HG02678 (cell line): ENCODE data around the gene SNX14.

Source experiments
- ATAC-seq: cut with Tn5 transposase; IDR thresholded peaks from one replicate; pipeline ENCODE4 v1.9.1; 2021; ENCODE audit warnings: mild to moderate bottlenecking, moderate library complexity; ENCODE audit not compliant: unreplicated experiment

Gene SNX14

DNA sequence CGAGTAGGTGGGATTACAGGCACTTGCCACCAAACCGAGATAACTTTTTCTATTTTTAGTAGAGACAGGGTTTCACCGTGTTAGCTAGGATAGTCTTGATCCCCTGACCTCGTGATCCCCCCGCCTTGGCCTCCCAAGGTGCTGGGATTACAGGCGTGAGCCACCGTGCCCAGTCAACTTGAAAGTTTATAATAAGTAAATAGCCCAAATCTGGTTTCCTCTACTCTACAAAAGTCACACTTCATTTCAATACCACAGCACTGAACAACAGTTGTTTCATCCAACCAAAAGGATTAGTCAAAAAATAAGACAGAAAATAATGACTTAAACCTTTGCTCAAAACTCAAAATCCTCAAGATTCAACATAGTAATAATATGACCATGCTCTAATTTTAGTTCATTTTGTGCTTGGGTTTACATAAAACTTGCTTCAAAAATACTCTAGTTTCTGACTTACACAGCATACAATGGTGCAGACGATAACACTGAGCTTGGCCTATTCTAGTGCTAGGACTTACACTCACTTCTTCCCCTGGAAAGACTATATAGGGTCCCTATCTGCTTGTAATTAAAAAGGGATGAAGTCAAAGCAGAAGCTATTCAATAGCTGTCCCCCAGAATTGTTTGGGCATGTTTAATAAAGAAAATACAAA lies 87.1 kb downstream of the SNX14 start:
- ATAC-seq = no peak

DNA sequence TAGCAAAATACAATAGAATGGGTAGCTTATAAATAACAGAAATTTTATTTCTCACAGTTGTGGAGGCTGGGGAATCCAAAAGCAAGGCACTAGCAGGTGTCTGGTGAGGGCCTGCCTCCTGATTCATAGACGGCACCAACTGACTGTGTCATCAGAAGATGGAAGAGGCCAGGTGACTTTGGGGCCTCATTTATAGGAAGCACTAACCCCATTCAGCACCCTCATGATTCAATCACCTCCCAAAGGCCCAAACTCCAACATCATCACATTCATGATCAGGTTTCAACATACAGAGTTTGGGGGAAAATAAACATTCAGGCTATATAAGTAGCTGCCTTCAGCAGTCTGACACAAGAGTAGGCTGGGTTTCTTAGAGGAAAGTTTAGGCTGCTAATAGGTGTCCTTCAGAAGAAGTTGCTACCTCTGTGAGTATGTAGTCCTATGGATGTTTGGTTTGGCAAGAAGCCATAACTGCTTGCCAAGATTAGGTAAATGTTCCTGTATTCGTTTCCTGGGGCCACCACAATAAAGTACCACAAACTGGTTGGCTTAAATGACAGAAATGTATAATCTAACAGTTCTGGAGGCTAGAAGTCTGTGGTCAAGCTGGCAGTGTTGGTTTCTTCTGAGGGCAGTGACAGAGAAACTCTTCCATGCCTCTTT lies 94.9 kb downstream of the SNX14 start:
- ATAC-seq = no peak

DNA sequence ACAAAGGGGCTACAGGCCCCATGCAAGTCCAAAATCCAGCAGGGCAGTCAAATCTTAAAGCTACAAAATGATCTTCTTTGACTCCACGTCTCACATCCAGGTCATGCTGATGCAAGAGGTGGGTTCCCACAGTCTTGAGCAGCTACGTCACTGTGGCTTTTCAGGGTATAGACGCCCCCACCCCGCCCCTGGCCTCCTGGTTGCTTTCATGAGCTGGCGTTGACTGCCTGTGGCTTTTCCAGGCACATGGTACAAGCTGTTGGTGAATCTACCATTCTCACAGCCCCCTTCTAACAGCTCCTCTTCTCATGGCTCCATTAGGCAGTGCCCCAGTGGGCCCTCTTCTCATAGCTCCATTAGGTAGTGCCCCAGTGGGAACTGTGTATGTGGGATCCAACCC lies 96.8 kb downstream of the SNX14 start:
- ATAC-seq = no peak

DNA sequence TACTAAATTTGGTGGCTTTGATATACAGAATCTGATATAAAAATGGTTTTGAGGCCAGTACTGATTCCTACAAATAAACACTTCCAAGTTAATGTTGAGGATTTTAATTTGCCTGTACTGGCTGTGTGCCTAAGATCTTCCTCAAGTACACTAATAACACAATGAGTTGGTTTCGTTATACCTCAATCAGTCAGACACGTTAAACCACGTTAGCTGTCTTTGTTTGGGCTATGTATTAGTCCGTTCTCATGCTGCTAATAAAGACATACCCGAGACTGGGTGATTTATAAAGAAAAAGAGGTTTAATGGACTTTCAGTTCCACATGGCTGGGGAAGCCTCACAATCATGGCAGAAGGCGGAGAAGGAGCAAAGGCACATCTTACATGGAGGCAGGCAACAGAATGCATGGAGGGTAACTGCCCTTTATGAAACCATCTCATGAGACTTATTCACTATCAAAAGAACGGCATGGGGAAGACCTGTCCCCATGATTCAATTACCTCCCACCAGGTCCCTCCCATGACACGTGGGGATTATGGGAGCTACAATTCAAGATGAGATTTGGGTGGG lies 97.6 kb downstream of the SNX14 start:
- ATAC-seq = no peak

DNA sequence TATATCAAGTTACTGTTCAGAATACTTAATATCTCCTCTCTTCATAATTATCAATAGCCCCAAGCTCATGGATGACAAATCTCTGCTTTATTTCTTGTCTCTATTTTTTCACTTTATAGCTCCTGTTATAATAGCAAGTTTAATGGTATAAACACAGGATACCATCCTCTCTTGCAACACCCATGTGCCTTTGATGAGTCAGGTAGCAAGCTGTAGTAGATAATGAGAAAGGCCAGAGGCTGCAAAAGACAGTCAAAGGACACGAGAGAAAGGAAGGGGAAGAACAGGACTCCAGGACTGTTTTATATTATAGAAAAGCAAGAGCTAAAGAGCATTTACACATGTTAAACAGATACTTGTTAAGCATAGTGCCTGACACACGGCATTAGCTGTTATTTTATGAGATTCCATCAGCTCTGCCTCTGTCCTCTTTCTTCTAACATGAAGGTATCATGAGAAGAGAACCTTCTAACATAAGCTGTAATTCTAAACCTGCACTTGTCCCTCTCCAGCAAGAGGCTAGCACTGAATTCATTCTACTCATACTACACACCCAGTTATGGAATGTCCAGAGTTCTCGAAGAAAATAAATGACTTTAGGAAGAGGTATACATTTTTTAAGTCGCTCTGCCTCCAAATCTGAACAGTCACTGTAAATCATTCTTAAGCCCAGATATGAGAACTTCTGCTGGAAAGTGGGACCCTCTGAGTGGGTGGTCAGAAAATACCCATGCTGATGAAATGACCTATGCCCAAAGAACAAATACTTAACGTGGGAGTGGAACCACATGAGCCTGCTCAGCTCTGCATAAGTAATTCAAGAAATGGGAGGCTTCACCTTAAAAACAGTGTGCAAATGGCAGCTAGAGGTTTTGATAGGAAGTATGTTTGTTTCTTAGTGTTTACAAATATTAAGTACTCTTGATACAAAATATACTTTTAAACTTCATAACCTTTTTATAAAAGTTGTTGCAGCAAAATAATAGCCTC lies 98.8 kb downstream of the SNX14 start:
- ATAC-seq = no peak

DNA sequence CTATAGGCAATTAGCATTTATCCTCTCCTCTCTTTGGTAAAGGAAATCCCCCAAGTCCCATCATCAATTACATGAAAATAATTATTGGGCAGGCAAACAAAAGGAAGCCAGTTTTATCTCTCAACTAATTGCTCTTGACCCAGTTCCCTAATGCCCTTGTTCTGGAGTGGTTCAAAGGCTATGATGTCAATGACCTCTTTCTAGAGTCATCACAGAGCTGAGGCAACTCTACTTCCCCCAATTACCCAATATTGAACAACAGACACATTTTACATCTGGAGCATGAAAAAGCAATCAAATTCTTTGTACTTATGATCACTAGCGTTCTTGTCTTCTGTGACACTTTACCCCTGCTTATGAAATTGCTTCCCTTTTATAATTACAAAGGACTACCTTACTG lies 100.3 kb downstream of the SNX14 start:
- no peak for ATAC-seq

DNA sequence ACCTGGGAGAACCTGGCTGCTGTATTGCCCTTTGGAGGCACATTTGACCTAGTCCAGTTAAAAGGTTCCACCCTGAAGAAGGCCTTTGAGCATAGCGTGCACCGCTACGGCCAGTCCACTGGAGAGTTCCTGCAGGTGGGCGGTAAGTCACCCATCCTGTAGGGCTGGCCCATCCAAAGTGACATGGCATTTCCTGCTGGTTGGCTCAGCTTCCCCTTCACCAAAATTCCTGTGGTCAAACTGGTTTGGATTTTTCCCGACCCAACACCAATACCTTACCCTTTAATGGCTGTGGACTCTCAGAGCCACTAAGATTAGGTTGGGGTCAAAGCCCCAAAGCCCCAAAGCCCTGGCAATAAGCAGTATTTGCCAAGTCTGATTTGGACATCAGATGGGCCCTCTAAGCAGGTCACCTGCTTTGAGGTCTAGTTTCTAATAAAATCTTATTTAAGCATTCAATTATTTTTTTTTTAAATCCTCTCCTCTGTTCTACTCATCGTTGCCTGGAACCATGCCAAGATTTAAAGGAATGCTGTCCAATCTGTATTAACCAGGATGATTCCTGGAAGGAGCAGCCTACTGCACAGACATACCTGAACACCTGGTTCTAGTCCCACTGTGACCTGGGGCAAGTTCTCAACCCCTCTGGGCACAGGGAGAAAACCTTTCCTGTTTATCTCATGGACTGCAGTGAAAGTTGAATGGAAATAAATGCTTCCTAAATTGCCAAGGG lies 103.0 kb downstream of the SNX14 start:
- no peak for ATAC-seq

DNA sequence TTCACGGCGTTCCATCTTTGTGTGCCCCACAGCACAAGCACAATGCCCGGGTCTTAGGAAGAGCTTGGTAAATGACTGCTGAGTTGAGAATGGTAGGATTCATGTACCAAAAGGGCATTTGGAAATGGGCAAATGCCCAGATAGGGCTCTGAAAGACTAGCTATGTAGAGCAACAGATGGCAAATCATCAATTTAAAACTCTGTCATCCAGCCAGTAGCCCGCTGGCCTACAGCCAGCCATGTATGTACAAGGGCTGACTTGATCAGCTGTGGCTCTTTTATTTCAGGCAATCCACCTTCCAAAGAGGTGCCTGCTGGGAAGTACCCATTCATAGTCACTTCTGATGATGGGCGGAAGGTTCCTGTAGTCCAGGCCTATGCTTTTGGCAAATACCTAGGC lies 108.7 kb downstream of the SNX14 start:
- ATAC-seq = no peak

DNA sequence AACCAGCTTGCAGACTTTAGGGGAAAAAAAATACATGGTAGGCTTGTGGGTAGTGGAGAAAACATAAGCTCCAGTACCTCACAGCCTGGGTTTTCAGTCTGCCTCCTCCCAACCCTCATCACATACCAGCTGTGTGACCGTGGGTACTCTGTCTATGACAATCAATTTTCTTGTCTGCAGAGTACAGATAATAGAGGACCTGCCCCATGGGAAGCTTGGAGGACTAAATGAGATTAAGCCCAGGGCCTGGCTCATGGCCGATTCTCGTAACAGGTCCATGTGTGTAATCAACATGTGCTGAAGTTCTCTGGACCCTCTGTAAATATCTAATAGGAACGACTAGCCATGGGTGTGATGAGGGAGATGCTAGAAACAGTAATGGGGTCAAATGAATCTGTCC lies 109.8 kb downstream of the SNX14 start:
- no peak for ATAC-seq

DNA sequence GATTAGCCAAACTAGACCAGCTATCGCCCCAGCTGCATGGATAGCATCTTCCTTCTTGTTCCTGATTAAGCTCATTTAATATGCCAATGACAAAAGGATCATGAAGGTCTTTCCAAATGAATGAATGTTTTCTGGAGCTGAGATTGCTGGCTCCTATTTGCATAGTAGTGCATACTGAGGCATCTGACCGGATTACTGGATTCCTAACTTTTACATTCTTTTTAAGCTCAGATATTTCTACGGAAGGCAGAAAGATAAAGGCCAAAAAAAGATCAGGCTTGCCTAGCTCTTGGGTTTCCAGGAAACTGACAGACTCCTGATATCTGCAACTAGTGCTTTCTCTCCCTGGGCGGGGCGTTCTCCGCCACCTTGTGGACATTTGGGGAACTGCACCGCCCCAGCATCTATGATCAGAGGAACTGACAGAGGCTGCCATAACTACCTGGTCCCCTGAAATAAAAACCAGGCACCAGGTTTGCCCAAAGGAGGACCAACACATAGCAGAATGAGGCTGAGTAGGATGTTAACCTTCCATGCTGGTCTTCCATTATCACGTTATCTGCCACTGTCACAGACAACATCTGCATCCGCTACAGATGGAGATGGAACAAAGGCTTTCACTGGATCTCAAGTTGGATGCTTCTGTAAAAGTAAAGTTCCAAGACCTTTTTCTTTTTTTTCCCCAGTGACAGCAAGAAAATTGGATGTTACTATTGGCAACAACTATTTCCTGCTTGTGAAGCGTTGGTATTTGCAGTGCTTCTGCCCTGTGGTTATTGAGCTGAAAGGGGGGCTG lies 110.6 kb downstream of the SNX14 start:
- peak; percentile 90 for ATAC-seq

DNA sequence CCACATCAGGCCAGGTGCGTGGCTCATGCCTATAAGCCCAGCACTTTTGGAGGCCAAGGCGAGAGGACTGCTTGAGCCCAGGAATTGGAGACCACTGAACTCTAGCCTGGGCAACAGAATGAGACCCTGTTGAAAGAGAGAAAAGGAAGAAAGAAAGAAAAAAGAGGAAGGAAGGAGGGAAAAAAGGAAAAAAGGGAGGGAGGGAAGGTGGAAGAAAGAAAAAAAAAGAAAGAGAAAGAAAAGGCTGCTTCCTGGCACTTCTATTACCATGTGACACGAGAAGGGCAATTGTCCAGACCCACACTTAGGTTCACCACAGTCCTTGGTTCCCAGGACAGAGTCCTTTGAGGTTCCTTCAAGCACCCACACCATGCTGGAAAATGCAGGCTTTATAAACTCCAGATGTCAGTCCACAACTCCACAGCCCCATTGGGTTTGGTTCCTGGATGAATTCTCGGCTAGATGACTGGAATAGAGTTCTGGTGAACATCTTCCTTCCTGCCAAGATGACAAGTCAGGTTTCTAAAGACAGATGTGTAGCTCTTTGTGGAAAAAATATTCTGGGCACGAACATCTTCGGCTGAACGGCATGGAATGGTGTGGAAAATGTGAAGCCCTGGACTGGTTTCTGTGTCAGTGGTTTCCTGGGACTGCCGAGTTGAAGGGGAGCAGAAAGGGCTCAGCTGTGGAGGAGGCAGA lies 111.3 kb downstream of the SNX14 start:
- ATAC-seq = peak; percentile 9

DNA sequence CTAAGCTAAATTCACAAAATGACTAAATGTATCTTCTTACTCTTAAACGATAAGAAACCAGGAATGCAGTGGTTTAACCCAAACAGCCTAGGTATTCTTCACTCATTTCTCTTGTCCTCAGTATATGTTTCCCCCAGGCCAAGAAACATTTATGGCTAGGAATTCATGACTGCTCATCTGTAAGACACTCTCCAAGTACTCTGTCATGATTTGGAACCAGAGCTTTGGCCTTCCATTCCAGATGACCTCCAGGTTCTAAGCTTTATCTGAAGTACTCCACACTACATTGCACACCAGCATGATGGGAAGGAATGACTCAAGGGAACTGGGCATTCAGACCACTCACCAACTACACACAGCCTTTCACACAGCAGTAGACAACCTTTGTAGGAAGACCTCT lies 114.5 kb downstream of the SNX14 start:
- no peak for ATAC-seq

DNA sequence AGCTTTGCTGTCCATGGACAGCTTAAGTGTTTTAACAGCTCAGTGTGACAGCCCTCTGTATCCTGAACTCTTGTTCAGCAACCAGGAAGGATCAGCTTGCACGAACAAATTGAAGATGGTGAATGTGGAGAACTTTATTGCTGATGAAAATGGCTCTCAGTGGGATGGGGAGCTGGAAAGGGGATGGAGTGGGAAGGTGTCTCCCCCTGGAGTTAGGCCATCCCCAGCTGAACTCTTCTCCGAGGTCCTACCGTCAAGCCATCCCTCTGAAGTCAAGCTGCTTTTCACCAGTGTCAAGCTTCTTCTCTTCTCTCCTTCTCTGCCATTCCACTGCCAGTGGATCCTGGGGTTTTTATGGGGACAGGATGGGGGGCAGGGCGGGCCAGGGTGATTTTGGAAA lies 117.1 kb downstream of the SNX14 start:
- no peak for ATAC-seq

DNA sequence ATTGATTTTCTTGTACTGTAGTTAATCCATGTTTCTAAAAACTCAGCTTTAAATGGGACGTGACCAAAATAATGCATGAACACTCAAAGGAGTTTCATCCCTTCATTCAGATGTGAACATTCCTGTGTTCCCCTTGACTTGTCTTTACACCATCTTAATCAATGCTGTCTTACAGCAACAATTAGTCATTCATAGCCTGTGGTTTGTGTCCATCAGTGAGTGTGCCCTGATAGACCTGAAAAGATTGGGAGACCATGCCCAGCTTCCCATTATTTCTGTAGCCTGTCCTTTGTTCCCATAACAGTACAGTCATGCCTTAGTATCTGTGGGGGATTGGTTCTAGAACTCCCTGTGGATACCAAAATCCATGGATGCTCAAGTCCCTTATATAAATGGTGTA lies 119.9 kb downstream of the SNX14 start:
- no peak for ATAC-seq

DNA sequence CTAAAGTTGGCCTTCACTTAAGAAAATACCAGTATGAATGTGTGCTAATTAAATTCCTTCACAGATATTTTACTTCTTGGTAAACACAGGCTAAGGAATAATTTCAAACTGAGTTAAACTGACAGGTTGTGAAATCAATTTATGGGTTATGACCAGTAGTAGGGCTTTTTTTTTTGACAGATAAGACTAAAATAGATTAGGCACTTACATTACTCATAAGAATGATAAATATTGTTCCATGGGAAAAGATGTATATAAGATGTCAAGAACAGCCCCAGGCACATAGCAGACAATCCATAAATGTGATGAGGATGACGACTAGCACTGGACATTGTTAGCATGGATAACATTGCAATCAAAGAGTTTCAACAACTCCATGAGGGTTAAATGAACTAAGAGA lies 120.9 kb downstream of the SNX14 start:
- ATAC-seq = no peak

DNA sequence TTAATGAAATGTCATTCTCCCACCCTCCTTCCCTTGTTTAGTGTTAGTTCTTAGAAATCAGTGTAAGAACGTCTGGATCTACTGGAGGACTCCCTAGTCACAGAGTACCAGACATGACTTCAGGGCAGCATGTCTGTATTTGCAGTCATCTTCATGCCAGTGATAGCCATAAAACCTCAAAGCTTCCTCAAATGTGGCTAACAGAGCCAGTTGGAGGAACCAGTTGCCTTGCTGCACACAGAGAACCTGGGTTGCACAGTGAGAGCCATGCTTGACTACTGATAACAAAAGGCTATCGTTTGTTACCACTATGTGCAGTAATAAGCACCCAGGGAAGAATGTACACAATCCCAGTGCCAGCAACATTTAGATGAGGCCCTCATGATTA lies 123.6 kb downstream of the SNX14 start:
- no peak for ATAC-seq

DNA sequence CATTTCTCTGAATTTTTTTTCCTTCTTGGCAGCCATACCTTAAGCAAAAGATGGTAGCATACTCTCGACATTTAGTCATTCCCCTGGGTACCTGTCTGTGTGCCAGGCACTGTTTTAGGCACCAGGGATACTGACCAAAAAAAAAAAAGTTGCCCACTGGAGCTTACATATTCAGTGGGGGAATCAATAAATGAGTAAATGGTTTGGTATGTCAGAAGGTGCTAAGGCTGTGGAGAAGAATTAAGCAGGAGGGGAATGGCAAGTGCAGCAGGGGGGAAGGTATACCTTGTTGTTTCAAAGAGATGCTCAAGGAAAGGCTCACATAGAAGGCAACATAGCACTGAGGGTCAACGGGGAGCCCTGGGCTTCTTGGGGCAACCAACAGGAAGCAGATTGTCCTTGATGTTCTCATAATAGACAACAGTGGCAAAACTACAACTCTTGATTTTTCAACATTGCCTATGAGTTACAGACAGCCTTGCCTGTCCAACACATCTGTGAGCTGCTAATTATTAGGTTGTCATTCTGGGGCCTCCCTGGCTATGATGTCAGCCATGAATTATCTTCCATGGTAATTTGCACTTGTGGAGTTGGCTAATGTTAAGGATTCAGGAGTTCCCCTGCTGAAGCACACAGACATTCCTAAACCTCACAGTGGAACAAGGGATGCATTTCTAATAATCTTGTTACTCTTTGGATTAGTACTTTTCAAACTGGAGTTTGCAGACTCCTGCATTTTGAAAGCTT lies 124.2 kb downstream of the SNX14 start:
- ATAC-seq = no peak

DNA sequence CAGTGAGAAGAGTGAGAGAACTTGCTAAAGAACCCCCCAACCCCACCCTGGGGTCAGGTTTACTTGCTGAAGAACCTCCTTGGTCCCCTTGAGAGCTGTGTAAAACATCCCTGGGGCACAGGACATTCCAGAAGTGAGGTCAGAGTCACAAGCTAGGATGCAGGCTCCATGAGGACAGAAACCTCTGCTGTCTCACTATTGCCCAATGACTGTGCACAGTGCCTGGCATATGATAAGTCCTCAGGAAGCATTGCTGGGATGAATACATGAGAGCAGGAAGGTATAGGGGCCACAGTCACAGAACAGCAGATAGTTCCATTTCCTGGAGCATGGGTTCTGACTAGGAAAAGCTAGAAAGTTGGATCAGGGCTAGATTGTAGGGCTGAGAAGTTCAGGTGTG lies 125.3 kb downstream of the SNX14 start:
- ATAC-seq = no peak

DNA sequence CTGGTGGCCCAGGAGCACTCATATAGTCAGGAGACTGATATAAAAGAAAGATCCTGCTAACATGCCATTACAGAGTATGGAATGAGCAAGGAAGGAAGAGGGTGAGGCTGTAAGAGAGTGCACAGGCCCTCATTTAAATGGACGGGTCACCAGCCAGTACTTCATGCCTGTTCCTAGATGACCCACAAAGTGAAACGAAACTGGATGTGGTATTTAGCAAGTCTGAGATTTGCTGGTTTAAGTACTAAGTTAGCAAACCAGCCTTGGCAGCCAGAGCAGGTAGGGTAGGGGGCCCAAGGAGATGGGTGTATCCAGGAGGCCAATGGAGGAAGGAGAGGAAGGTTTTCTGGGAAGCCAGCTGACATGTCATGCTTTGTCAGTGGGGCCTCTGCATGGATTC lies 127.9 kb downstream of the SNX14 start:
- ATAC-seq = peak; percentile 39
